K562 (cell line): ENCODE results near the gene LRRC4C. TPM values are rescaled to one million over a fixed set of nuclear protein-coding genes. Genes with fewer than 3 reads are reported as not detected.

Experiments
- ATAC-seq: fragments of 200-7000 bp; cut with Tn5 transposase; 3 replicates; pipeline ENCODE4 v1.9.1; 2020; ENCODE audit warnings: moderate library complexity
- BruUV-seq: library from RNA; stranded (reverse); fragments of 400-500 nt; replicated peaks from 2 replicates; lab custom pipeline; 2021; lab: Mats Ljungman, UMichigan
- CTCF ChIA-PET: fragments of 300-600 bp; formaldehyde crosslinking; extraction: SDS; loops from one replicate; lab custom pipeline; 2021; ENCODE audit warnings: low intra/inter-chr PET ratio; lab: Yijun Ruan, JAX
- POLR2A ChIA-PET: fragments of 300-600, 350-650 bp; sonication (Branson Sonifier 250); formaldehyde crosslinking; extraction: SDS; loops from one replicate; lab custom pipeline; 2021; ENCODE audit warnings: antibody characterized with exemption, inconsistent platforms; lab: Yijun Ruan, JAX
- DNase-seq, 4 experiments: peaks; one replicate each; pipeline versions ENCODE4 v3.0.0 to v3.0.0-alpha.2; 2011 to 2018; ENCODE audit warnings: low spot score in 3 of 4, mixed read lengths in 3 of 4; ENCODE audit errors: extremely low read depth in 1 of 4
- FAIRE-seq: peaks from 2 replicates; lab custom pipeline; 2011; peaks lifted over from hg19 to GRCh38; lab: Jason Lieb, UNC
- H2AFZ ChIP-seq: 2 replicates; pipeline ENCODE4 v1.6.0; 2011; ENCODE audit warnings: low read depth, low read length, control low read depth, inconsistent platforms
- H3K27ac ChIP-seq: fragments of 200-600 bp; 3 replicates; pipeline ENCODE4 v1.8.0; 2011; ENCODE audit warnings: low read depth, mild to moderate bottlenecking, control low read depth, inconsistent platforms, low read length, moderate library complexity, mixed read lengths; ENCODE audit errors: extremely low read depth
- H3K27me3 ChIP-seq, 2 experiments: fragments of 300-600 bp in 1 of 2; 2 replicates in 1 of 2; 3 replicates in 1 of 2; pipeline versions ENCODE4 v1.6.0 to v1.8.0; 2011; ENCODE audit warnings: inconsistent platforms in 2 of 2, low read length in 2 of 2, mild to moderate bottlenecking in 1 of 2, mixed read lengths in 1 of 2, moderate library complexity in 1 of 2; ENCODE audit not compliant: control insufficient read depth in 2 of 2, insufficient read depth in 2 of 2
- H3K36me3 ChIP-seq: fragments of 300-600 bp; 3 replicates; pipeline ENCODE4 v1.8.0; 2011; ENCODE audit warnings: mild to moderate bottlenecking, low read length, inconsistent platforms; ENCODE audit not compliant: control insufficient read depth, insufficient read depth
- H3K4me1 ChIP-seq, 2 experiments: fragments of 200-600 bp in 1 of 2; replicated peaks in 1 of 2; 2 replicates in 1 of 2; 3 replicates in 1 of 2; pipeline versions ENCODE4 v1.5.1 to v1.8.0; 2011; ENCODE audit warnings: inconsistent platforms in 2 of 2, low read length in 2 of 2, mild to moderate bottlenecking in 1 of 2, mixed read lengths in 1 of 2, moderate library complexity in 1 of 2; ENCODE audit not compliant: control insufficient read depth in 2 of 2, insufficient read depth in 2 of 2
- H3K4me2 ChIP-seq: 2 replicates; pipeline ENCODE4 v1.6.1; 2011; ENCODE audit warnings: low read length, control low read depth, inconsistent platforms, mixed read lengths; ENCODE audit not compliant: insufficient read depth
- H3K4me3 ChIP-seq: fragments of 200-600 bp; sonication (generic), shearing (Covaris generic); 2 replicates; pipeline ENCODE4 v1.5.1; 2016; ENCODE audit warnings: control low read depth, inconsistent platforms
- H3K79me2 ChIP-seq: fragments of 200-600 bp; 3 replicates; pipeline ENCODE4 v1.8.0; 2011; ENCODE audit warnings: low read length, inconsistent platforms; ENCODE audit not compliant: control insufficient read depth, insufficient read depth
- H3K9ac ChIP-seq, 2 experiments: 2 replicates each; pipeline versions ENCODE4 v1.6.0 to v1.6.1; 2011; ENCODE audit warnings: low read depth in 2 of 2, low read length in 2 of 2, control low read depth in 1 of 2, inconsistent platforms in 1 of 2, mild to moderate bottlenecking in 1 of 2, mixed read lengths in 1 of 2; ENCODE audit not compliant: insufficient read depth in 1 of 2
- H3K9me1 ChIP-seq: one replicate; pipeline ENCODE4 v1.6.0; 2011; ENCODE audit warnings: inconsistent platforms, mild to moderate bottlenecking, low read length, moderate library complexity; ENCODE audit not compliant: control insufficient read depth, insufficient read depth
- H3K9me3 ChIP-seq: replicated peaks from 2 replicates; pipeline ENCODE4 v1.5.1; 2011; ENCODE audit warnings: low read depth, low read length, inconsistent platforms; ENCODE audit not compliant: control insufficient read depth, insufficient read depth
- H4K20me1 ChIP-seq: replicated peaks from 2 replicates; pipeline ENCODE4 v1.6.1; 2011; ENCODE audit warnings: low read length, inconsistent platforms, mixed read lengths; ENCODE audit not compliant: control insufficient read depth, insufficient read depth
- BHLHE40 ChIP-seq: IDR thresholded peaks from 2 replicates; pipeline ENCODE4 v1.6.1; 2011; ENCODE audit warnings: low read length, improper control_type of control experiment
- ESRRB ChIP-seq: fragments of 250-450 bp; sonication (Bioruptor Pico); IDR thresholded peaks from 2 replicates; pipeline ENCODE4 v1.5.0; 2020; ENCODE audit warnings: mild to moderate bottlenecking, moderate library complexity, borderline replicate concordance
- PCBP1 ChIP-seq: fragments of 200-400 bp; formaldehyde crosslinking; IDR thresholded peaks from 2 replicates; pipeline ENCODE4 v1.6.1; 2018; ENCODE audit warnings: mild to moderate bottlenecking, low read depth, low read length; ENCODE audit not compliant: poor library complexity, severe bottlenecking
- PTRF ChIP-seq: fragments of 450-650 bp; IDR thresholded peaks from 2 replicates; pipeline ENCODE4 v1.6.1; 2016; ENCODE audit warnings: mild to moderate bottlenecking, missing genetic modification characterization, missing compliant biosample characterization
- RBM17 ChIP-seq: fragments of 200-400 bp; formaldehyde crosslinking; IDR thresholded peaks from 2 replicates; pipeline ENCODE4 v1.6.1; 2017; ENCODE audit warnings: low read depth, mild to moderate bottlenecking, low read length, borderline replicate concordance
- TGIF2 ChIP-seq: sonication (generic); formaldehyde crosslinking; IDR thresholded peaks from 2 replicates; pipeline ENCODE4 v1.8.1; 2022; ENCODE audit warnings: mild to moderate bottlenecking, missing genetic modification reagents, moderate library complexity
- THRAP3 ChIP-seq: fragments of 450-650 bp; IDR thresholded peaks from 2 replicates; pipeline ENCODE4 v1.6.1; 2016; ENCODE audit warnings: mild to moderate bottlenecking, inconsistent platforms, borderline replicate concordance
- UBTF ChIP-seq, 2 experiments: IDR thresholded peaks; 2 replicates each; pipeline ENCODE4 v1.6.1; 2012; ENCODE audit warnings: improper control_type of control experiment in 2 of 2, low read depth in 2 of 2, low read length in 2 of 2, borderline replicate concordance in 1 of 2
- ZNF232 ChIP-seq: sonication (generic); formaldehyde crosslinking; IDR thresholded peaks from 2 replicates; pipeline ENCODE4 v1.8.0; 2022; ENCODE audit warnings: mild to moderate bottlenecking, missing genetic modification reagents
- ZNF507 ChIP-seq: conservative IDR thresholded peaks from 2 replicates; pipeline ENCODE4 v1.6.1; 2017; ENCODE audit warnings: missing genetic modification characterization, missing compliant biosample characterization
- WGBS: fragments of 100-300 bp; shearing (Covaris generic); methylation state at CpG from one replicate; pipeline ENCODE4 v1.1.6; 2016; ENCODE audit warnings: low coverage, mixed read lengths; ENCODE audit not compliant: insufficient coverage; ENCODE audit errors: missing lambda C conversion rate; 5-methylcytosine and 5-hydroxymethylcytosine counted together
- in situ Hi-C: fragments of 300-500 bp; cut with MboI; formaldehyde crosslinking; loops from 4 replicates; pipeline ENCODE4 v1.15.0; 2018; ENCODE audit warnings: inconsistent platforms, mixed read lengths
- intact Hi-C: fragments of 100-400 bp; cut with micrococcal nuclease; formaldehyde crosslinking; loops from 2 replicates; pipeline ENCODE4 v1.14.2; 2022
- polyA plus RNA-seq, 8 experiments: library from polyadenylated mRNA; depleted of rRNA in 4 of 8; stranded (reverse) in 5 of 8; unstranded in 3 of 8; fragments of >200 nt; fragmentation: Nextera tagmentation in 2 of 8; fragmentation: Illumina TruSeq in 1 of 8; extraction: Ambion mirVana in 2 of 8; extraction: Trizol in 1 of 8; gene quantifications; 2 replicates each; pipeline versions ENCODE4 v1.2.1 to v1.2.3, GENCODE V29; 2011 to 2014; ENCODE audit warnings: inconsistent platforms in 1 of 8, missing spikeins in 1 of 8
- total RNA-seq, 7 experiments: library from RNA; depleted of rRNA in 6 of 7; stranded (reverse); fragments of >200 nt in 6 of 7; fragmentation: Illumina TruSeq in 2 of 7; extraction: Trizol in 2 of 7; gene quantifications; 2 replicates each; pipeline versions ENCODE4 v1.2.1 to v1.2.3, GENCODE V29; 2011 to 2021; ENCODE audit warnings: low replicate concordance in 1 of 7

The LRRC4C gene
- total and polyA plus RNA-seq, 9 of the 15 experiments (the other 6 are each of a cell fraction or from before 2014, with no cell fraction given) = not detected

GRCh38 chr11:41398175-41398574 is 61.3 kb downstream of the LRRC4C start:
- ChIA-PET CTCF (no interaction called here), POLR2A (interaction anchor here (0.5 kb wide), 1 partner anchor 22 kb away, joined by 3 read pairs; no protein-coding TSS in a partner anchor)
- Histone ChIP-seq H3K9ac (no peak overlapping the region), H3K9me1 (no peaks in the 10 kb centered on the region), H3K4me2 (no peak overlapping the region), H4K20me1 (no peaks in the 10 kb centered on the region), H3K27me3 (no peaks in the 10 kb centered on the region), H3K27ac (no peak overlapping the region), H2AFZ (no peak overlapping the region), H3K79me2 (no peaks in the 10 kb centered on the region), H3K4me3 (no peak overlapping the region), H3K9me3 (no peaks in the 10 kb centered on the region), H3K36me3 (no peaks in the 10 kb centered on the region), H3K4me1 (no peaks in the 10 kb centered on the region)
- DNase-seq (no peak), ATAC-seq (no peak), FAIRE-seq (no peak)
- BruUV-seq = no TSS peak
- TF ChIP-seq RBM17 = no peak
- no peak for TF ChIP-seq UBTF (IDR thresholded peaks at IDR 0.05; ENCODE audit: borderline replicate concordance in 1 of 2, low read depth in 2 of 2, low read length in 2 of 2)
- TF ChIP-seq TGIF2 (CRISPR knock-in tag) = no peak
- TF ChIP-seq BHLHE40 = no peak
- no peak for TF ChIP-seq THRAP3
- no peak for TF ChIP-seq ZNF507 (tag)
- TF ChIP-seq PTRF (tag) = no peak
- no peak for TF ChIP-seq ESRRB (CRISPR knock-in tag)
- TF ChIP-seq ZNF232 (CRISPR knock-in tag) = no peak
- no peak for TF ChIP-seq PCBP1
- in situ Hi-C loops = no loop called here
- WGBS = 0% methylated on average over 3 of the region's 3 CpGs
- intact Hi-C loops = no loop called here
